Diencephalon (tissue), 1 donor: ENCODE data around the gene CRIM1. TPM values are rescaled to one million over a fixed set of nuclear protein-coding genes. Genes with fewer than 3 reads are reported as not detected.

Source experiments
- total RNA-seq: library from RNA; depleted of rRNA; stranded (reverse); fragments of >200 nt; gene quantifications from one replicate; pipeline ENCODE4 v1.2.3, GENCODE V29; 2014

The CRIM1 gene, protein sequence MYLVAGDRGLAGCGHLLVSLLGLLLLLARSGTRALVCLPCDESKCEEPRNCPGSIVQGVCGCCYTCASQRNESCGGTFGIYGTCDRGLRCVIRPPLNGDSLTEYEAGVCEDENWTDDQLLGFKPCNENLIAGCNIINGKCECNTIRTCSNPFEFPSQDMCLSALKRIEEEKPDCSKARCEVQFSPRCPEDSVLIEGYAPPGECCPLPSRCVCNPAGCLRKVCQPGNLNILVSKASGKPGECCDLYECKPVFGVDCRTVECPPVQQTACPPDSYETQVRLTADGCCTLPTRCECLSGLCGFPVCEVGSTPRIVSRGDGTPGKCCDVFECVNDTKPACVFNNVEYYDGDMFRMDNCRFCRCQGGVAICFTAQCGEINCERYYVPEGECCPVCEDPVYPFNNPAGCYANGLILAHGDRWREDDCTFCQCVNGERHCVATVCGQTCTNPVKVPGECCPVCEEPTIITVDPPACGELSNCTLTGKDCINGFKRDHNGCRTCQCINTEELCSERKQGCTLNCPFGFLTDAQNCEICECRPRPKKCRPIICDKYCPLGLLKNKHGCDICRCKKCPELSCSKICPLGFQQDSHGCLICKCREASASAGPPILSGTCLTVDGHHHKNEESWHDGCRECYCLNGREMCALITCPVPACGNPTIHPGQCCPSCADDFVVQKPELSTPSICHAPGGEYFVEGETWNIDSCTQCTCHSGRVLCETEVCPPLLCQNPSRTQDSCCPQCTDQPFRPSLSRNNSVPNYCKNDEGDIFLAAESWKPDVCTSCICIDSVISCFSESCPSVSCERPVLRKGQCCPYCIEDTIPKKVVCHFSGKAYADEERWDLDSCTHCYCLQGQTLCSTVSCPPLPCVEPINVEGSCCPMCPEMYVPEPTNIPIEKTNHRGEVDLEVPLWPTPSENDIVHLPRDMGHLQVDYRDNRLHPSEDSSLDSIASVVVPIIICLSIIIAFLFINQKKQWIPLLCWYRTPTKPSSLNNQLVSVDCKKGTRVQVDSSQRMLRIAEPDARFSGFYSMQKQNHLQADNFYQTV
- 62.7 TPM for total RNA-seq

DNA sequence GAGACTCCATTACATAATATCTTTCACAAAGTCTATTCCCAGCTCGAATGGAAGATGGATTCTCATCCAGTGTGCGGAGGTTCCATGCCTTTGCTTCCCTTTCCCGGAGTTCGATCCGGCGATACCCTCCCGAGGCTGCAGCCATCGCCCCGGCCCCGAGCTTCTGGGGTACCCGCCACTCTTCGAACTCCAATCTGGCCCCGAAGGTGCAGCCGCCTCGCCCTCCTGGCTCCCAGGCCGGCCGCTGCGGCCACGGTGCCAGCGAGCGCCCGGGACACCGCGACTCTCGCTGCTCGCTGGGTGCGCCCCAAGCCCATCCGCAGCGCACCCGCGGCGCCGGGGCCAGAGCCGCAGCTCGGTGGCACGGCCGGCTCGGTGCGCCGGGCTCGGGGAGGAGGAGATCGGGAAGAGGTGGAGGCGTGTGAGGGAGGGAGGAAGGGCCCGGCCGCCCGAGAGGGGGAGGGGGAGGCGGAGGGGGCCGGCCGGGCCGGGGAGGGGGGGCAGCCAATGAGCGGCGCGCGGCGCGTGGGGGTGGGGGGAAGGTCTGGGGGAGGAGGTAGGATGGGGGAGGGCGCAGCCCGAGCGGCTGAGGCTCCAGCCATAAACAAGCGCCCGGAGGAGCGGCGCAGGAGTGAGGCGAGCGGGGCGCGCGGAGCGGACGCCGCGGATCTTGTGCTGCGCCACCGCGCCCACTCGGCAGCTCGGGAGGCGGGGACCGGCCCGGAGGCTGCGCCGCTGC lies at the start of gene CRIM1:
Gene CRIM1 (plus strand): TSS at position 628 of the 739 bp plus-strand sequence. CDS start 515 bp downstream, outside the sequence.

DNA sequence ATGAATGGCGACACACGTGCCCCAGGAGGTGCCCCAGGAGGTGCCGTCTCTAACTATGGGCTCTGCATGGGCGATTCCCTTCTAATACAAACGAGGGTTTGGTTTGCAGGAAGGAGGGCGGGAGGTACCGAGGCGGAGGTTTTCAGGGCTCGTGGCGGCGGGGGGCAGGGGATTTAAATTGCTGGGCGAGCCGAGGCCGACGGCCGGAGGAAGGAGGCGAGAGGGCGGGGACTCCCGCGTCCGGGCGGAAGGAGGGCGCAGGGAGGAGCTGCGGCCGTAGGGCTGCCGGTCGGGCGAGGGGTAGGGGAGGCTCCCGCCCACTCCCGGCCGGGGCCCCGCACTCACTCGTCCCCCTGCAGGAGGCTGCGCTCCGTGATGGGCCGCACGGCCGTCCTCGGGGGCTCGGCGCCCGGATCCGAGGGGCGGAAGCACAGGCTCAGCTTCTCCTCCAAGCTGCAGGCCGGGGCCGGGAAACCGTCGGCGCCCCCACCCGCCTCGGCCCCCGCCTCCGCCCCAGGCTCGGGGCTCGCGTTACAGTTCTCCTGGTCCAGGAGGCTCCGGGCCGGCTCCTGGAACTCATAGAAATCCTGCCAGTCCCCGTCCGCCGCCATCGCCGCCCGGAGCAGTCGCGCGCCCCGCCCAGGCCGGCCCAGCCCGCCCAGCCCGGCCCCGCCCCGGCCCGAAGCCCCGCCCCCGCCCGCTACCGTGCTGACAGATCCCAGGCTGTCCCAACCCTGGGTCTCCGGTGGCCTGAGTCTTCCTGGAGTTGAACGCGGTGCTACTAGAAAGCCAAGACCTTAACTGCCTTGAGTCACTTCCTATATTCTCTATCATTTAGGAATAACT lies 242.2 kb downstream of the CRIM1 start, which contains the start of gene FEZ2:
Gene FEZ2 (minus strand): TSS at position 637 of the 846 bp plus-strand sequence. CDS start 26 bp downstream, at position 611.

Other genes starting within 250 kb of the CRIM1 start
- 57.0 TPM for gene FEZ2, start 242.4 kb downstream of the CRIM1 start, total RNA-seq